ENCODE results near the gene KNSTRN. TPM values are rescaled to one million over a fixed set of nuclear protein-coding genes. Genes with fewer than 3 reads are reported as not detected.

Gene KNSTRN
- total and polyA plus RNA-seq, 2 experiments from 2014 or later = 67.9 to 80.4 TPM

DNA sequence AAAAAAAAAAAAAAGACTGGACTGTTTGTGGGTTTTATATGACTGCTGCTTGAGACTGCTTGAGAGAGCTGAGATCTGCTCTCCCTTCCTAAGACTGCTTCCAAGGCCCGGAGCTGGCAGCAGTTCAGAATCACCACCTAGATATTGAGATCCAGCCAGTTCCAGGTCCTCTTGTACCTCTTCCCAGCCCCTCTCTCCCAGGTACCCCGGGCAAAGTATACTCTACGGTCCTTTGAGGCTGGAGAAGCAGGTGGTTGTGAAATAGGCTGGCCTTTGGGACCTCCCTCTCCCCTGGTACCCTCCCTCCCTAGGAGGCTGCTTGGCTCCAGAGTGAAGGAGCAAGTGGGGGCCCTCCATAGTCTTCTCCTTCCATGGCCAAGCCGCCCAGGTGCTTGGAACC, 45.7 kb downstream of the KNSTRN start (continued):
- no peak for TF ChIP-seq JUNB (IDR thresholded peaks at IDR 0.05; ENCODE audit: unreplicated experiment)
- TF ChIP-seq NANOG (IDR thresholded peaks at IDR 0.05; ENCODE audit: borderline replicate concordance) = no peak
- TF ChIP-seq POLR2AphosphoS5 (IDR thresholded peaks at IDR 0.05; ENCODE audit: low read depth) = no peak
- TF ChIP-seq, protein P1, sequence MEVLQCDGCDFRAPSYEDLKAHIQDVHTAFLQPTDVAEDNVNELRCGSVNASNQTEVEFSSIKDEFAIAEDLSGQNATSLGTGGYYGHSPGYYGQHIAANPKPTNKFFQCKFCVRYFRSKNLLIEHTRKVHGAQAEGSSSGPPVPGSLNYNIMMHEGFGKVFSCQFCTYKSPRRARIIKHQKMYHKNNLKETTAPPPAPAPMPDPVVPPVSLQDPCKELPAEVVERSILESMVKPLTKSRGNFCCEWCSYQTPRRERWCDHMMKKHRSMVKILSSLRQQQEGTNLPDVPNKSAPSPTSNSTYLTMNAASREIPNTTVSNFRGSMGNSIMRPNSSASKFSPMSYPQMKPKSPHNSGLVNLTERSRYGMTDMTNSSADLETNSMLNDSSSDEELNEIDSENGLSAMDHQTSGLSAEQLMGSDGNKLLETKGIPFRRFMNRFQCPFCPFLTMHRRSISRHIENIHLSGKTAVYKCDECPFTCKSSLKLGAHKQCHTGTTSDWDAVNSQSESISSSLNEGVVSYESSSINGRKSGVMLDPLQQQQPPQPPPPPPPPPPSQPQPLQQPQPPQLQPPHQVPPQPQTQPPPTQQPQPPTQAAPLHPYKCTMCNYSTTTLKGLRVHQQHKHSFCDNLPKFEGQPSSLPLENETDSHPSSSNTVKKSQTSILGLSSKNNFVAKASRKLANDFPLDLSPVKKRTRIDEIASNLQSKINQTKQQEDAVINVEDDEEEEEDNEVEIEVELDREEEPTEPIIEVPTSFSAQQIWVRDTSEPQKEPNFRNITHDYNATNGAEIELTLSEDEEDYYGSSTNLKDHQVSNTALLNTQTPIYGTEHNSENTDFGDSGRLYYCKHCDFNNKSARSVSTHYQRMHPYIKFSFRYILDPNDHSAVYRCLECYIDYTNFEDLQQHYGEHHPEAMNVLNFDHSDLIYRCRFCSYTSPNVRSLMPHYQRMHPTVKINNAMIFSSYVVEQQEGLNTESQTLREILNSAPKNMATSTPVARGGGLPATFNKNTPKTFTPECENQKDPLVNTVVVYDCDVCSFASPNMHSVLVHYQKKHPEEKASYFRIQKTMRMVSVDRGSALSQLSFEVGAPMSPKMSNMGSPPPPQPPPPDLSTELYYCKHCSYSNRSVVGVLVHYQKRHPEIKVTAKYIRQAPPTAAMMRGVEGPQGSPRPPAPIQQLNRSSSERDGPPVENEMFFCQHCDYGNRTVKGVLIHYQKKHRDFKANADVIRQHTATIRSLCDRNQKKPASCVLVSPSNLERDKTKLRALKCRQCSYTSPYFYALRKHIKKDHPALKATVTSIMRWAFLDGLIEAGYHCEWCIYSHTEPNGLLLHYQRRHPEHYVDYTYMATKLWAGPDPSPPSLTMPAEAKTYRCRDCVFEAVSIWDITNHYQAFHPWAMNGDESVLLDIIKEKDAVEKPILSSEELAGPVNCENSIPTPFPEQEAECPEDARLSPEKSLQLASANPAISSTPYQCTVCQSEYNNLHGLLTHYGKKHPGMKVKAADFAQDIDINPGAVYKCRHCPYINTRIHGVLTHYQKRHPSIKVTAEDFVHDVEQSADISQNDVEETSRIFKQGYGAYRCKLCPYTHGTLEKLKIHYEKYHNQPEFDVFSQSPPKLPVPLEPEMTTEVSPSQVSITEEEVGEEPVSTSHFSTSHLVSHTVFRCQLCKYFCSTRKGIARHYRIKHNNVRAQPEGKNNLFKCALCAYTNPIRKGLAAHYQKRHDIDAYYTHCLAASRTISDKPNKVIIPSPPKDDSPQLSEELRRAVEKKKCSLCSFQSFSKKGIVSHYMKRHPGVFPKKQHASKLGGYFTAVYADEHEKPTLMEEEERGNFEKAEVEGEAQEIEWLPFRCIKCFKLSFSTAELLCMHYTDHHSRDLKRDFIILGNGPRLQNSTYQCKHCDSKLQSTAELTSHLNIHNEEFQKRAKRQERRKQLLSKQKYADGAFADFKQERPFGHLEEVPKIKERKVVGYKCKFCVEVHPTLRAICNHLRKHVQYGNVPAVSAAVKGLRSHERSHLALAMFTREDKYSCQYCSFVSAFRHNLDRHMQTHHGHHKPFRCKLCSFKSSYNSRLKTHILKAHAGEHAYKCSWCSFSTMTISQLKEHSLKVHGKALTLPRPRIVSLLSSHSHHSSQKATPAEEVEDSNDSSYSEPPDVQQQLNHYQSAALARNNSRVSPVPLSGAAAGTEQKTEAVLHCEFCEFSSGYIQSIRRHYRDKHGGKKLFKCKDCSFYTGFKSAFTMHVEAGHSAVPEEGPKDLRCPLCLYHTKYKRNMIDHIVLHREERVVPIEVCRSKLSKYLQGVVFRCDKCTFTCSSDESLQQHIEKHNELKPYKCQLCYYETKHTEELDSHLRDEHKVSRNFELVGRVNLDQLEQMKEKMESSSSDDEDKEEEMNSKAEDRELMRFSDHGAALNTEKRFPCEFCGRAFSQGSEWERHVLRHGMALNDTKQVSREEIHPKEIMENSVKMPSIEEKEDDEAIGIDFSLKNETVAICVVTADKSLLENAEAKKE (CRISPR knock-in tag; IDR thresholded peaks at IDR 0.05) = no peak
- no peak for TF ChIP-seq STAT1 (IDR thresholded peaks at IDR 0.05; ENCODE audit: unreplicated experiment)

DNA sequence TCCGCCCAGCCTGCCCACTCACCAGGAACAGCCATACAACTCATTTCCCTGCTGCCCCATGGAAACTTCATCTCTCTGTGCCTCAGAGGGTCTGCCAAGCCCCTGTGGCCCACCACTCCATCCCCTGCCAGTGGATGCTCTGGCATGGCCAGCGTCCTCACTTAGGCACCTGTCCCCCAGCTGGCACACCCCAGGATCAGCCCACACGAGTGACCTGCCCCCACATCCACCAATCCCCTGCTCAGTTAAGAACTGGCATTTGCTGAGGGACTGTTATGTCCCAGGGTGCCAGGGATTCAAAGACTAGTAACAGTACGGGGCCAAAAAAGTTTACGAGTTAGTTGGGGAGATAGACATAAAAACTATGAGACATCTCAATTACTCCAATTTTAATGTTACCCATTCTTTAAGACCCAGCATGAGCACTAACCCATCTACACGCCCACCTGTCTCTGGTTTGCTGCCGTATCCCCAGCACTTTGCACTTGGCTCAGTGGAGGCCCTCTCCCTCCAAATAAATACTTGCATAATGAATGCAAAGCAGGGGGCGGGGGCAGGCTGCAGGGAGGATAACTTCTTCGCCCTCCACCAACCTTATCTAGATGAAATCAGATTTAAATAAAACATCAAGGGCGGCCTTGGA, 46.7 kb downstream of the KNSTRN start:
- Histone ChIP-seq H3K4me3 (no peak overlapping the region), H3F3A (replicated peaks; ENCODE audit: low read depth) (peaks cover 5% of the 10 kb centered on the region; the same call in 1 of the 2 replicates), H2AFZ (no peak overlapping the region), H3K36me3 (ENCODE audit: insufficient read depth) (no peaks in the 10 kb centered on the region), H3K27ac (ENCODE audit: low read depth) (no peak overlapping the region), H3K9me2 (ENCODE audit: insufficient read depth) (no peaks in the 10 kb centered on the region), H3K4me2 (peak overlapping the region; percentile 57; the same call in 1 of the 2 replicates), H3K4me1 (ENCODE audit: insufficient read depth) (peaks cover 15% of the 10 kb centered on the region), H3K79me2 (replicated peaks; ENCODE audit: insufficient read depth) (no peaks in the 10 kb centered on the region), H4K20me1 (replicated peaks; ENCODE audit: insufficient read depth) (no peaks in the 10 kb centered on the region), H3K27me3 (ENCODE audit: insufficient read depth) (peaks cover 13% of the 10 kb centered on the region)
- Mint-ChIP-seq H3K36me3 (ENCODE audit: low read depth) (no peaks in the 10 kb centered on the region), H3K4me1 (peaks cover 21% of the 10 kb centered on the region), H3K27ac (peak overlapping the region; percentile 21; the same call in 1 of the 2 replicates), H3K27me3 (ENCODE audit: insufficient read depth, low read depth, poor library complexity) (peaks cover 26% of the 10 kb centered on the region), H3K9me3 (no peaks in the 10 kb centered on the region), H3K4me3 (no peak overlapping the region; the same call in 2 of the 3 replicates)
- ATAC-seq (peak; percentile 64), DNase-seq (ENCODE audit: low spot score) (no peak)
- TF ChIP-seq, protein P2, sequence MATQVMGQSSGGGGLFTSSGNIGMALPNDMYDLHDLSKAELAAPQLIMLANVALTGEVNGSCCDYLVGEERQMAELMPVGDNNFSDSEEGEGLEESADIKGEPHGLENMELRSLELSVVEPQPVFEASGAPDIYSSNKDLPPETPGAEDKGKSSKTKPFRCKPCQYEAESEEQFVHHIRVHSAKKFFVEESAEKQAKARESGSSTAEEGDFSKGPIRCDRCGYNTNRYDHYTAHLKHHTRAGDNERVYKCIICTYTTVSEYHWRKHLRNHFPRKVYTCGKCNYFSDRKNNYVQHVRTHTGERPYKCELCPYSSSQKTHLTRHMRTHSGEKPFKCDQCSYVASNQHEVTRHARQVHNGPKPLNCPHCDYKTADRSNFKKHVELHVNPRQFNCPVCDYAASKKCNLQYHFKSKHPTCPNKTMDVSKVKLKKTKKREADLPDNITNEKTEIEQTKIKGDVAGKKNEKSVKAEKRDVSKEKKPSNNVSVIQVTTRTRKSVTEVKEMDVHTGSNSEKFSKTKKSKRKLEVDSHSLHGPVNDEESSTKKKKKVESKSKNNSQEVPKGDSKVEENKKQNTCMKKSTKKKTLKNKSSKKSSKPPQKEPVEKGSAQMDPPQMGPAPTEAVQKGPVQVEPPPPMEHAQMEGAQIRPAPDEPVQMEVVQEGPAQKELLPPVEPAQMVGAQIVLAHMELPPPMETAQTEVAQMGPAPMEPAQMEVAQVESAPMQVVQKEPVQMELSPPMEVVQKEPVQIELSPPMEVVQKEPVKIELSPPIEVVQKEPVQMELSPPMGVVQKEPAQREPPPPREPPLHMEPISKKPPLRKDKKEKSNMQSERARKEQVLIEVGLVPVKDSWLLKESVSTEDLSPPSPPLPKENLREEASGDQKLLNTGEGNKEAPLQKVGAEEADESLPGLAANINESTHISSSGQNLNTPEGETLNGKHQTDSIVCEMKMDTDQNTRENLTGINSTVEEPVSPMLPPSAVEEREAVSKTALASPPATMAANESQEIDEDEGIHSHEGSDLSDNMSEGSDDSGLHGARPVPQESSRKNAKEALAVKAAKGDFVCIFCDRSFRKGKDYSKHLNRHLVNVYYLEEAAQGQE (IDR thresholded peaks at IDR 0.05; ENCODE audit: unreplicated experiment) = no peak
- no peak for TF ChIP-seq POLR2AphosphoS5 (IDR thresholded peaks at IDR 0.05; ENCODE audit: low read depth)
- TF ChIP-seq, protein P3, sequence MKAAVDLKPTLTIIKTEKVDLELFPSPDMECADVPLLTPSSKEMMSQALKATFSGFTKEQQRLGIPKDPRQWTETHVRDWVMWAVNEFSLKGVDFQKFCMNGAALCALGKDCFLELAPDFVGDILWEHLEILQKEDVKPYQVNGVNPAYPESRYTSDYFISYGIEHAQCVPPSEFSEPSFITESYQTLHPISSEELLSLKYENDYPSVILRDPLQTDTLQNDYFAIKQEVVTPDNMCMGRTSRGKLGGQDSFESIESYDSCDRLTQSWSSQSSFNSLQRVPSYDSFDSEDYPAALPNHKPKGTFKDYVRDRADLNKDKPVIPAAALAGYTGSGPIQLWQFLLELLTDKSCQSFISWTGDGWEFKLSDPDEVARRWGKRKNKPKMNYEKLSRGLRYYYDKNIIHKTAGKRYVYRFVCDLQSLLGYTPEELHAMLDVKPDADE (IDR thresholded peaks at IDR 0.05) = no peak
- no peak for TF ChIP-seq NANOG (IDR thresholded peaks at IDR 0.05; ENCODE audit: borderline replicate concordance)
- TF ChIP-seq ZNF331 (CRISPR knock-in tag; IDR thresholded peaks at IDR 0.05; ENCODE audit: low read depth) = no peak

Data from GM23338 (cell line).